Prostate gland (tissue), 2 donors: ENCODE data around the gene PRLH. TPM values are rescaled to one million over a fixed set of nuclear protein-coding genes. Genes with fewer than 3 reads are reported as not detected.
A peak's percentile ranks its signal among the peaks of the same experiment; 100 is the strongest.

ENCODE experiments used
- DNase-seq: peaks from one replicate; pipeline ENCODE4 v3.0.0-alpha.2; 2019; ENCODE audit warnings: low spot score
- H3K27ac ChIP-seq, 2 donors: fragments of 200-600 bp; sonication (generic); 2 replicates each; pipeline ENCODE4 v1.5.1; 2017 to 2019
- H3K27me3 ChIP-seq: fragments of 200-600 bp; sonication (generic); replicated peaks from 2 replicates; pipeline ENCODE4 v1.5.1; 2019; ENCODE audit not compliant: insufficient read depth
- H3K36me3 ChIP-seq, 2 donors: fragments of 200-600 bp; sonication (generic); 1 replicate in 1 of 2; 2 replicates in 1 of 2; pipeline versions ENCODE4 v1.5.1 to v1.8.1; 2017 to 2019
- H3K4me1 ChIP-seq: fragments of 200-600 bp; sonication (generic); replicated peaks from 2 replicates; pipeline ENCODE4 v1.5.1; 2019
- H3K4me3 ChIP-seq, 2 donors: fragments of 200-600 bp; sonication (generic); 2 replicates each; pipeline ENCODE4 v1.5.1; 2017 to 2019
- H3K9me3 ChIP-seq: fragments of 200-600 bp; sonication (generic); 2 replicates; pipeline ENCODE4 v1.5.1; 2017
- POLR2A ChIP-seq: fragments of 450-650 bp; IDR thresholded peaks from one replicate; pipeline ENCODE4 v1.6.1; 2016; ENCODE audit warnings: antibody characterized with exemption, mild to moderate bottlenecking
- POLR2AphosphoS5 ChIP-seq: sonication (generic); formaldehyde crosslinking; IDR thresholded peaks from one replicate; pipeline ENCODE4 v1.6.1; 2017; ENCODE audit warnings: antibody characterized with exemption
- WGBS: methylation state at CpG from one replicate; pipeline ENCODE4 v1.1.5; 2018; 5-methylcytosine and 5-hydroxymethylcytosine counted together
- intact Hi-C: fragments of 100-400 bp; cut with DNase I; formaldehyde crosslinking; loops from one replicate; pipeline ENCODE4 v1.14.2; 2022
- total RNA-seq, 2 donors: library from RNA; depleted of rRNA; stranded (reverse); fragments of >200 nt; gene quantifications; one replicate each; pipeline ENCODE4 v1.1.0, GENCODE V29; 2016
- TF ChIP-seq, protein P1 (sequence below), 4 experiments: fragments of 200-600 bp in 2 of 4; fragments of 450-650 bp in 2 of 4; sonication (generic) in 2 of 4; IDR thresholded peaks; 1 replicate in 3 of 4; 2 replicates in 1 of 4; pipeline ENCODE4 v1.5.1; 2016 to 2019; ENCODE audit warnings: antibody characterized with exemption in 4 of 4, mild to moderate bottlenecking in 2 of 4, moderate library complexity in 2 of 4

PRLH gene
- total RNA-seq, 2 donors from 2014 or later, result not detected

- no peaks in the 10 kb centered on the region for H3K9me3 ChIP-seq
- H3K27ac ChIP-seq, result peak overlapping the region; percentile 30 to 46
- H3K4me3 ChIP-seq, result no peak overlapping the region
- no peaks in the 10 kb centered on the region for H3K27me3 ChIP-seq
- TF ChIP-seq, protein P1, sequence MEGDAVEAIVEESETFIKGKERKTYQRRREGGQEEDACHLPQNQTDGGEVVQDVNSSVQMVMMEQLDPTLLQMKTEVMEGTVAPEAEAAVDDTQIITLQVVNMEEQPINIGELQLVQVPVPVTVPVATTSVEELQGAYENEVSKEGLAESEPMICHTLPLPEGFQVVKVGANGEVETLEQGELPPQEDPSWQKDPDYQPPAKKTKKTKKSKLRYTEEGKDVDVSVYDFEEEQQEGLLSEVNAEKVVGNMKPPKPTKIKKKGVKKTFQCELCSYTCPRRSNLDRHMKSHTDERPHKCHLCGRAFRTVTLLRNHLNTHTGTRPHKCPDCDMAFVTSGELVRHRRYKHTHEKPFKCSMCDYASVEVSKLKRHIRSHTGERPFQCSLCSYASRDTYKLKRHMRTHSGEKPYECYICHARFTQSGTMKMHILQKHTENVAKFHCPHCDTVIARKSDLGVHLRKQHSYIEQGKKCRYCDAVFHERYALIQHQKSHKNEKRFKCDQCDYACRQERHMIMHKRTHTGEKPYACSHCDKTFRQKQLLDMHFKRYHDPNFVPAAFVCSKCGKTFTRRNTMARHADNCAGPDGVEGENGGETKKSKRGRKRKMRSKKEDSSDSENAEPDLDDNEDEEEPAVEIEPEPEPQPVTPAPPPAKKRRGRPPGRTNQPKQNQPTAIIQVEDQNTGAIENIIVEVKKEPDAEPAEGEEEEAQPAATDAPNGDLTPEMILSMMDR (IDR thresholded peaks at IDR 0.05), result peak in 1 of 4 experiments; percentile 47
- TF ChIP-seq POLR2A, result no peak
- peak; percentile 40 for TF ChIP-seq POLR2AphosphoS5
- intact Hi-C loops, result loop anchor here (10.0 kb wide), 2 partner anchors 160 to 420 kb away; partner anchors contain the start of gene COL6A3
- peak; percentile 39 for DNase-seq
- 40% methylated on average over 25 of the region's 25 CpGs for WGBS
- peaks cover 6% of the 10 kb centered on the region for H3K4me1 ChIP-seq
- H3K36me3 ChIP-seq, result no peaks in the 10 kb centered on the region
These were observed 8.8 kb downstream of the PRLH start for GRCh38 chr2:237574894-237575868.

GRCh38 chr2:237575869-237576862, 9.8 kb downstream of the PRLH start:
- Histone ChIP-seq H3K36me3 (no peaks in the 10 kb centered on the region), H3K27ac (peak overlapping the region in 1 of 2 donors; percentile 30), H3K4me1 (peaks cover 6% of the 10 kb centered on the region), H3K9me3 (no peaks in the 10 kb centered on the region), H3K27me3 (no peaks in the 10 kb centered on the region), H3K4me3 (no peak overlapping the region)
- 90% methylated on average over 27 of the region's 27 CpGs for WGBS
- no peak for TF ChIP-seq POLR2AphosphoS5
- TF ChIP-seq, protein P1 (IDR thresholded peaks at IDR 0.05), result no peak
- DNase-seq, result no peak
- intact Hi-C loops, result loop anchor here (10.0 kb wide), 2 partner anchors 161 to 421 kb away; partner anchors contain the start of gene COL6A3

GRCh38 chr2:237576974-237577373, 10.6 kb downstream of the PRLH start:
- intact Hi-C loops, result loop anchor here (10.0 kb wide), 2 partner anchors 162 to 422 kb away; partner anchors contain the start of gene COL6A3

DNA sequence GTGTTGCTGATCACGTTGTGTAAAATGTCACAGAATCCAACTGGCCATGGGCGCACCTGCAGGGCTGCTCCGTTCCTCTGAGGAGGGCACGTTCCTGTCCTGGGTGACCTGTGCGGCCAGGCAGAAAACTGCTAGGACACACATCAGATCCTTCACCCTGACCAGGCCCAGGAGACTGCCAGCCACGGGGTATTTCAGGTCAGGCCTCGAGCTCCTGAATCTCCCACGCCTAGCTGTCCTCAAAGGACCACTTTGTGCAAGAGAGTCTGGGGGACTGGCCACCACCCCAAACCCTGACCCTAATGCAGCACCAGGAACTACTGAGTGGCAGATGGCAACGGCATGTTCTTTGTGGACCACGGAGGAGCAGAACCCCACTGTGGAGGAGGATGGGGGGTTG, 11.1 kb downstream of the PRLH start:
- H3K27ac ChIP-seq, result no peak overlapping the region
- WGBS, result 87% methylated on average over 10 of the region's 10 CpGs
- TF ChIP-seq POLR2AphosphoS5 (no peak), POLR2A (no peak)
- TF ChIP-seq, protein P1 (IDR thresholded peaks at IDR 0.05), result no peak

More at GRCh38 chr2:237576974-237577373, 10.6 kb downstream of the PRLH start:
- no peak overlapping the region for H3K27ac ChIP-seq
- H3K36me3 ChIP-seq, result no peaks in the 10 kb centered on the region
- 98% methylated on average over 9 of the region's 9 CpGs for WGBS
- TF ChIP-seq POLR2AphosphoS5 (no peak), POLR2A (no peak)
- TF ChIP-seq, protein P1 (IDR thresholded peaks at IDR 0.05), result no peak
- DNase-seq, result no peak
- H3K9me3 ChIP-seq, result no peaks in the 10 kb centered on the region
- H3K4me3 ChIP-seq, result no peak overlapping the region
- H3K27me3 ChIP-seq, result no peaks in the 10 kb centered on the region
- peaks cover 12% of the 10 kb centered on the region for H3K4me1 ChIP-seq

More for the DNA sequence above, 11.1 kb downstream of the PRLH start:
- Histone ChIP-seq H3K36me3 (no peaks in the 10 kb centered on the region), H3K4me1 (peaks cover 11% of the 10 kb centered on the region), H3K4me3 (no peak overlapping the region), H3K27me3 (no peaks in the 10 kb centered on the region), H3K9me3 (no peaks in the 10 kb centered on the region)
- no peak for DNase-seq
- intact Hi-C loops, result loop anchor here (10.0 kb wide), 2 partner anchors 163 to 423 kb away; partner anchors contain the start of gene COL6A3
